HTERT RPE-1 (cell line): Measurements from ENCODE around the gene SP140.
"Not testable (repeated sequence)": the region's sequence is repeated elsewhere in the genome, so short reads cannot be mapped to it uniquely, and the experiment has no call there.

Source experiments
- in situ Hi-C: fragments of 300-500 bp; cut with MboI; formaldehyde crosslinking; loops from 4 replicates; pipeline ENCODE4 v1.14.3; 2020; ENCODE audit warnings: low sequenced_read_pairs

Gene SP140

DNA sequence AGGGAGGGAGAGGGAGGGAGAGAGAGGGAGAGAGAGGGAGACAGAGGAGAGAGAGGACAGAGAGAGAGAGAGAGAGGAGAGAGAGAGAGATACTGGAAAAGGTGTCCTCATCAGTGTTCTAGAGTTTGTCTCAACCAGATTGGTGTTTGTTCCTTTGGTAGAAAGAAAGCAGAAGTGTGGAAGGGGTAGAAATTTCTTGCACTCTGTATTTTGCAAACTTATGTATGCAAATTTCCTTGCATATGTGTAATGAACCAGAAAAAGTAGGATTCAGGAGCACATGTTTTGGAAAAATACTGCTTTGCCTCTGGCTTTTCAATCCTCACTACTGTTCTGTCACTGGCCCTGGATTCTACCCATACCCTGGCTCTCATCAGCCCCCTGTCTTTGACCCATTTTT lies 1.1 kb upstream of the SP140 start:
- in situ Hi-C loops: no loop called here

DNA sequence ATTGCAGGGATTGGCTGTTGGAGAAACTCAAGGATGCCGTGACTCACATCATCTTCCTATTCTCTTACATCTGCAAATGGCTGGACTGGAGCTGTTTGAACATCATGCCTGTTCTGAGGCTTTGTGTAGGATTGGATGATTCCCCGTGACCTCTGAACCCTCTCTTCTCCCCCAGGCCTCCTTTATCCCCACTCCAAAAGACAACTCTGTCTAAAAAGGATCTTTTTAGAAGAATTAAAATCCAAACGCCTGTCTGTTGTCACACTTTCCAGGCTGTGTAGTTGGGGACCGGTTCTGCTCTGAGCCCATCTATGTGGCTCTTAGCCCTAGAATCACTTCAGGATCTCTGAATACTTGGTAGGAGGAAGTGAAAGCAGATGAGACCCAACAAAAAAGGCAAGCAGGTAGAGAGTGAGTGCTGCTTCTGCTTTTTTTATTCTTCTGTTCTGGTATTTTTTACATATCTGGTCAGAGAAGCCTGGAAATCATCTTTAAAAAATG lies 565 bp downstream of the SP140 start:
- in situ Hi-C loops: no loop called here

DNA sequence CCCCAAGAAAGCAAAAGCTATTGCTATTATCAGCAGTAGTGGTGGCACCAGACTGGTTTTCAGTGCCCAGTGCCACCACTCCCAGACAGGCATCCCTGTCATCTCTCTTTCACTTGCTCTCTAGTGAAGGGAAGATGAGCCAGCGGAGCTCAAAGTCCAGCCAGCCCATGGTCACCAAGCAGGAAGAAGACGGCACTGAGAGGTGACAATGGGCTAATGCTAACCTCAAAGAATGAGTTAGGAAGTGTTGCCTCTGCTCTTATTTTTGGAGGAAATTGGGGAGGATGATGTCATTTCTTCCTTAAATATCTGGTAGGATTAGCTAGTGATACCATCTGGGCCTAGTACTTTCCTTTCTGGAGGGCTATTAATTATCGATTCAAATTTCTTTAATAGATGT lies 1.7 kb downstream of the SP140 start:
- in situ Hi-C loops: no loop called here

DNA sequence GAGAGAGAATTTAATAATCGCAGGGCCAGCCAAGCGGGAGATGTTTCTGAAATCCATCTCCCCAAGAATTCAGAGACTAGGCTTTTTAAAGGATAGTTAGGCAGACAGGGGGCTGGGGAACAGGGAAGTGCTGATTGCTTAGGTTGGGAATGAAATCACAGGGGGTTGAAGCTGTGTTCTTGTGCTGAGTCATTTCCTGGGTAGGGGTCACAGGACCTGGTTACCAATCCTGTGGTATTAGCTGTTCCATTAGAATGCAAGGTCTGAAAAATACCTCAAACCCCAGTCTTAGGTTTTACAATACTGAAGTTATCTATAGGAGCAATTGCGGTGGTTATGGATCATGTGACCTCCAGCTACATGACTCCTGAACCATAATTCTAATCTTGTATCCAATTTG lies 4.6 kb downstream of the SP140 start:
- in situ Hi-C loops: no loop called here

DNA sequence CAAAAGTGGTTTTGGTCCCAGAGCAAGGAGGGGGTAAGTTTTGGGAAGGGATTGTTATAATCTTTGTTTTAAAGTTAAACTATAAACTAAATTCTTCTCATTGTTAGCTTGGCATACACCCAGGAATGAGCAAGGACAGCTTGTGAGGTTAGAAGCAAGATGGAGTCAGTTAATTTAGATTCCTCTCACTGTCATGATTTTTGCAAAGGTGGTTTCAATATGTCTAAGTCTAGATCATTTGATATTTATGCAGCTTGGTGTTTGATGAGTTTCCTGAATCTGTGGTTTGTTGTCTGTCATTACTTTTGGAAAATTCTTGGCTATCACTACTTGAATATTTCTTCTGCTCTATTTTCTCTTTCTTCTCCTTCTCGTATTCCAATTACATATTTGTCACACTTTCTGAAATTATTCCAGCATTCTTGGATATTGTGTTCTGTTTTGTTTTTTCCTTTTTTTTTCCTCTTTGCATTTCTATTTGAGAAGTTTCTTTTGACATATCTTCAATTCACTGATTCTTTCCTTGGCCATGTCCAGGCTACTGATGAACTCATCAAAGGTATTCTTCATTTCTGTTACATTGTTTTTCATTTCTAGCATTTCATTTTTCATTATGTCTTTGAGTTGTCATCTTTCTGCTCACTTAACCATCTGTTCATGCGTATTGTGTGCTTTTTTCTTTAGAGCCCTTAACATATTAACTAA lies 5.1 kb downstream of the SP140 start:
- in situ Hi-C loops: no loop called here

DNA sequence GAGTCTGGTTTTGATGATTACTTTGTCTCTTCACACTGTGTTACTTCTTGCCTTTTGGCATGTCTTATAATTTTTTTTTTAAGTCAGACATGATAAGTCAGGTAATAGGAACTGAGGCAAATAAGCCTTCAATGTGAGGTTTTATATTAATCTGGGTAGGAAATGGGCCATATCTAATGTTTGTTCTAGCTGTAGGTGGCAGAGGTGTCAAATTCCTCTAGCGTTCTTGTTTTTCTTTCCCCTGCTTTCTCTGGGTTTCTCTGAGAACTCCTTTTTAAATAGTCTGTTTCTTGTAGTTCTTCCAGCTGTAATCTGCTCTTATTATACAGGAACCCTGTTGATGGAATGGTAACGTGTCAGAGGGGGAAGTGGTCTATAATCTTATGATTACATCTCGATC lies 5.7 kb downstream of the SP140 start:
- in situ Hi-C loops: no loop called here

DNA sequence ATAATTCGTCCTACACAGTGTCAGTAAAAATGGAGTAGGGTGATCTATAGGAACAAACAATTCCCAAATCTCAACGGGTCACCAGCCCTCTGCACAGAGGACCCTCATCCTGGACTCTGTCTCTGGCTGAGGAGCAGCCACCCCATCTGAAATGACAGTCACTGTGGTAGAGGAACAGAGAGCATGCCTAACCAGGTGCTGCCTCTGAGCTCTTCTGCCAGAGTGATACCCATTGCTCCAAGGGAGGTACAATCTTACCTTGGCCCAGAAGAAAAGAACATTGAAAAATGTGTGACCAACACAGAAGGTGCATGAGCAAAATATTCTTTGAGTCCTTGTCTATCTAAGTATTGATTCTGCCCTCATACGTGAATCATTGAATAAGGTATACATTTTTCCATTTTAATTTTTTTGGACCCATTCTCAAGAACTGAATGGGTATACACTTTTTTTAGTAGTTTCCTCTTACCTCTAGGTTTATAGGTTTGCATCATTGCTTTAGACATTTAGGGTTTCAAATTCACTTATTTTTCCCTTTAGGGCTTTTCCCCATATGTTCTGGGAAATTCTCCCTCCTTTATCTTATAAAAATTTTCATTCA lies 8.7 kb downstream of the SP140 start:
- in situ Hi-C loops: no loop called here

DNA sequence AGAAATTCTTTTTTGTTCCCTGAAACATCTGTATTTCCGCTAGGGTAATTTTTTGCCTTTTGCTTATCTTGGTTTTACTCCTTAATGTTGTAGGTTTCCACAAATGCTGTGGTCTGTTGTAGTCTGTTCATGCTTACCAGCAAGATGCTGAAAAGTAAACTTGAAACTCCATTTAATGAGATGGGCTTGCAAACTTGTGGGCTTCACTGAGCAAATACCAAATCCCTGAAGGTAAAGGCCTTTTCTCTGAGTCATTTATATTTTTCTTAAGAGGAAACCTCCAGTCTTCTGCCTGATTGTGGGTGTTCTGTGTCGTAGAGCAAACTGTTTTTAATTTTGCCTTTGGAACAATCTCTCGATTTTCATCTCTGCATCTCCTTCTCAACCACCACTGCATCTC lies 9.3 kb downstream of the SP140 start:
- in situ Hi-C loops: no loop called here

DNA sequence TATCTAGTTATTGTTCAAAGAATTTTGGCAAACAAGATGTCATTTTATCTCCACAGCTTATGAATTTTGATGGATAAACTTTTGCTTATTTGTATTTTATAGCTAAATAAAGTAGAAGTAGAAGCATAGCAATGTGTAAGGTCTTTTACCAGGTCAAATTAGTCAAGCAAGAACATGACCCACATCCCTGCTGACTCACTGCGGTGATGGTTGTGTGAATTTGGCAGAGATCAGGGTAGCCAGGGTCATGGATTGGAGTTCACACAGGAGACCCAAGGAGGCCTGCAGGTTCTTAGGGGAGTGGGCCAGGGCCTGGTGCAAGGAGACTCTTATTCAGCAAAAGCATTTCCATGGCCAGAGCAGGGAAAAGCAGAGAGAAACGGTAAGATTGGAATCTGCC lies 18.7 kb downstream of the SP140 start:
- in situ Hi-C loops: no loop called here

DNA sequence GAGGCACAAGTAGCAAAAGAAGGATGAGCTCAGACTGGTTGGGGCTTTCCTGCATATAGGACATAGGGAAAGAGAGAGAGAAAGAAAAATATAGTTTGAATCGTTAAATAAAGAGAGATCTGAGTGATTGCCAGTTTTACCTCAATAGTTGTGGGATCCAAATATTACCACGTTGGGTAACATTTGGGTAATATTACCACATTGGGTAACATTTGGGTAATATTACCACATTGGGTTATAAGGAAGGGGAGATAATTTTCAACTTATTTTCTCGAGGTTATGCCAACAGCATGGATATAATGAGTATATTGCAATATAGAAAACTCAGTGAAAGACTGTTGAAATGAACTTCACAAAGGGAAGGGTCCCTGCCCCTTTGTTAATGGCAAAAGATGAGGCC lies 20.7 kb downstream of the SP140 start:
- in situ Hi-C loops: no loop called here

DNA sequence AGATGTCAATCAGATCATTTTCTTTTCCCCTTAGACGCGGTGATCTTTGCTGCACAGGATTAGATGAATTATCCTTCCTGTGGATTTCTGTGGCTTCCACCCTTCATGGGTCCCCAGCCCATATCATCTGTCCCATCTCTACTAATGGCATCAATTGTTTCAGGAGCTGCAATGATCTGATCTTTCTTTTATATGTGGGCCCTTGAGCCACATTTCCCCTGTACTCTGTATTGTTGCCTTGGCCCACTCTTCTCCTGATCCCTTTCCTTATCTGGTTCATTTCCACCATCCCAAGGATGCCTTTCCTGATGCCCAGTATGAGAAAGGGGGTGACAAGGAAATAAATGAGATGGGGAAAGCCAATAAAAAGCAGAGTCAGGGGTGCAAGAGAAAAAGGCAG lies 24.7 kb downstream of the SP140 start:
- in situ Hi-C loops: no loop called here

DNA sequence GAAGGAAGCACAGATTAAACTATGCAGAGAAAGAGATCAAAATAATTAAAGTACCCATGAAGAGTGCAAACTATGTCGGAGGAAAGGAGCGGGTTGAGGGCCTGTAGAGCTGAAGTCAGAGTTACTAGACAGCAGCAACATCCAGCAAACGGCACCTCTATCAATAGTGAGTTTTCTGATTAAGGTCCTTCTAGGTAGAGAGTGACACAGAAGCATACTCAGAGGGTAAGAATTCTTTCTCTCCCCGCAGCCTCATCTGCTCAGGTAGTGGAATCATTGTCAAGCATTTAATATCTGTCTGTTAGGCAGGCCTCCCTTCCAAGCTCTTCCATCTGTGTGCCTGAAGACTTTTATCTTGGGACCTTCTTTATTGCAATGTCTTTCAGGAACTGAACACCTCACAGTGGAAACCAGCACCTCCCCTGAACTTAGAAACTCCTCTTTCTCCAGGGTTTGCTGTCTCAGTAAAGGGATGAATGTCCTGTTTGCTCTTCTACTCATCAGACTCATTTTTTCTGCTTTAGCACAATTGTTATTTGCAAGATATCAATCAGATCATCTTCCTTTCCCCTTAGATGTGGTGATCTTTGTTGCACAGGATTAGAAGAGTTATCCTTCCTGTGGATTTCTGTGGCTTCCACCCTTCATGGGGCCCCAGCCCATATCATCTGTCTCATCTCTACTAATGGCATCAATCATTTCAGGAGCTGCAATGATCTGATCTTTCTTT lies 28.8 kb downstream of the SP140 start:
- in situ Hi-C loops: no loop called here

DNA sequence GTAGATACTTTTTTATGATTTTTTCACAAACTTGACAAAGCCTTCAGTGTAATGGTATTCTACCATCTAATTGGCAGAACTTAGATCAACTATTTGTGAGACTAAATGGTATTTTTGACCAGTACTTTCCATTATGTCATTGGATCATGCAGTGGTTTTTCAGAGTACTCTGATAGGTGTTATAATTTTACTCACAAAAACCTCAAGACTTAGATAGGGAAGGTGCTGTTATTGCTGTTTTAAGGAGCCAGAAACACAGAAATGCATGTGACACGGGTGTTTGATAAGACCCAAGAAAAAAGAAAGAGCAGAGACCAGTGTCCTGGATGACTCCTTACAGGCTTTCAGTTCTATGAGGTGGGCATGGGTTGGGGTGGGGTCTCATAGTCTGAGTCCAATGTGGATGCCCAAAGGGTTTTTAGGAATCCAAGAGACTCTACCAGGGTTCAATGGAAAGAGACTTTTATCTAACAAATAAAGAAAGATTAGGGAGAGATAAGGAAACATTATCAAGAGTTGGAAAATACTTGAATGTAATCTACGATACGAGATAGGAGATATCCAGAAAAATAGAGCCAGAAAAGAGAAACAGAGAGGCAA lies 31.3 kb downstream of the SP140 start:
- in situ Hi-C loops: no loop called here

DNA sequence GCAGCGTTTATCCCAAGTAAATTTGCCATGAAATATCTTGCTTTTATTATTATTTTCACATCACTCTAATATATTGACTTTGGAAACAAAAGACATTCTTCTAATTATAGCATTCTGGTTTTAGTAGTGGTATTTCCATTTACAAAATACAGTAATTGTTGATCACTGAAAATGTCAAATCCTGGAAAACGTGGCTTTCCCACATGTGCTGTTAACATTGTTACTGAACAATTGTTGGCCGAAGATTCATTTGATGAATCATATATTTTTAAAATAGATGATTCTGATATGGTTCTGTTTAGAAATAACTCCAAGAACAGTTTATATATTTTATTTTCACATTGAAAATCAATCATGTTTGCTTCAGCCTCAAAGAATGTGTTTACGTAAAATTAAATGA lies 32.9 kb downstream of the SP140 start:
- in situ Hi-C loops: no loop called here

DNA sequence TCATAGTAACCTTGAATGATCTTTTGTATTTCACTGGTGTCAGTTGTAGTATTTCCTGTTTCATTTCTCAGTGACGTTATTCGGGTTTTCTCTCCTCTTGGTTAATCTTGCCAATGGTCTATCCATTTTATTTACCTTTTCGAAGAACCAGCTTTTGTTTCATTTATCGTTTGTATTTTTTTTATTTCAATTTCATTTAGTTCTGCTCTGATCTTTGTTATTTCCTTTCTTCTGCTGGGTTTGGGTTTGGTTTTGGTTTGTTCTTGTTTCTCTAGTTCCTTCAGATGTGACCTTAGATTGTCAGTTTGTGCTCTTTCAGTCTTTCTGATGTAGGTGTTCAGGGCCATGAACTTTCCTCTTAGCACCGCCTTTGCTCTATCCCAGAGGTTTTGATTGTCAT lies 36.7 kb downstream of the SP140 start:
- in situ Hi-C loops: no loop called here

DNA sequence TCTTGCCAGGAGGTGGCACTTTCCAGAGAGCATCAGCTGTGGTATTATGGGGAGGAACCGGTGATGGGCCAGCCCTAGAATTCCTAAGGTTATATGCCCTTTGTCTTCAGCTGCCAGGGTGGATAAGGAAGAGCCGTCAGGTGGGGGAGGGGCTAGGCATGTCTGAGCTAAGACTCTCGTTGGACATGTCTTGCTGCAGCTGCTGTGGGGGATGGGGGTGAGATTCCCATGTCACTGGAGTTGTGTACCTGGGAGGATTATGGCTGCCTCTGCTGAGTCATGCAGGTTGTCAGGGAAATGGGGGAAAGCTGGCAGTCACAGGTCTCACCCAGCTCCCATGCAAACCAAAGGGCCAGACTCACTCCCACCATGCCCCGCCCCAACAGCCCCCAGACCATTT lies 39.4 kb downstream of the SP140 start:
- in situ Hi-C loops: not testable (repeated sequence)

DNA sequence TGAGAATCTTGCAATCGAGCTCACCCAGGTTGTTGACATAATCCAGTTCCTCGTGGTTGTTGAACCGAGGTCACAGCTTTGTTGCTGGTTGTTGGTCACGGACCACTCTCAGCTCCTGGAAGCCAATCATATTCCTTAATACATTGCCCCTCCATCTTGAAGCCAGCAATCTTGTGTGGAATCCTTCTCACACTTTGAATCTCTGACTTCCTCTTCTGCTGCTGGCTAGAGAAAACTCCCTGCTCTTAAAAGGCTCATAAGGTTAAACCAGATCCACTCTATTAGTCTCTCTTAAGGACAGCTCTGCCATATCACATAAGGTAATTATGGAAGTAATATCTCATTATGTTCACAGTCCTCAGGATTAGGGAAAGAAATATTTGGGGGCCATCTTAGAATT lies 41.1 kb downstream of the SP140 start:
- in situ Hi-C loops: no loop called here

DNA sequence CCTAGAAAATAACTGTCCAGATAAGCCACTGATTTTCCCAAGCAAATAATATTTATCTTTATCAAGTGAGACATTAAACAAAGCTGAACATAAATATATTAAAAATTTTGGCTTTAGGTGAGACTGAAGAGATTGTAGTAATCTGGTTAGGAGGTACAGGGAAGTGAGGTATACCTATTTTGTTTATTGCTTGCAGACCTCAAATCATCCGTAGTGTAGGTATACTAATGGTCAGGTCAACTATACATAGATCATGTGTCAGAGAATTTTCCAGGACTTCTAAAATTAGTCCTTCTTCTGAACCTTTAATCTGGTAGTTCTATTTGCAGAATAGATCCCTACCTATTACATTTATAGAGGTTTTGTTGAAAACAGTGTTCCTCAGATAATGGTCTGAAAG lies 41.5 kb downstream of the SP140 start:
- in situ Hi-C loops: no loop called here

DNA sequence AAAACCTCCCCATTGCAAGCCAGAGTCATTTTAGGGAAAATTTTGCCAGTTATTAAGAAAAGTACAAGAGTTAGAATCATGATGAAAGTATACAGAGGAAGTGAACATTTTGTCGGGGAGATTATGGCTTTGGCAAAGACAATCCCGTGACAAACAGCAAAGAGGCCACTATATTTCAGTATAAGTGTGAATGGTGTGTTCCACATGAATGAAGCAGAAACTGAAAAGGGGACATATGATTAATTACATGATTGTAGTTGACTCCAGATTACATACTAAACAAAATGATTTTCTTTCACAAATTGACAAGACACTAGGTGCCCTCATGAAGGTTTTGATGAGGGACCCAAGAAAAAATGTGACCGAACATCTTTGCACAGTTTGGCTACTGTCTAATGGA lies 42.0 kb downstream of the SP140 start:
- in situ Hi-C loops: no loop called here

DNA sequence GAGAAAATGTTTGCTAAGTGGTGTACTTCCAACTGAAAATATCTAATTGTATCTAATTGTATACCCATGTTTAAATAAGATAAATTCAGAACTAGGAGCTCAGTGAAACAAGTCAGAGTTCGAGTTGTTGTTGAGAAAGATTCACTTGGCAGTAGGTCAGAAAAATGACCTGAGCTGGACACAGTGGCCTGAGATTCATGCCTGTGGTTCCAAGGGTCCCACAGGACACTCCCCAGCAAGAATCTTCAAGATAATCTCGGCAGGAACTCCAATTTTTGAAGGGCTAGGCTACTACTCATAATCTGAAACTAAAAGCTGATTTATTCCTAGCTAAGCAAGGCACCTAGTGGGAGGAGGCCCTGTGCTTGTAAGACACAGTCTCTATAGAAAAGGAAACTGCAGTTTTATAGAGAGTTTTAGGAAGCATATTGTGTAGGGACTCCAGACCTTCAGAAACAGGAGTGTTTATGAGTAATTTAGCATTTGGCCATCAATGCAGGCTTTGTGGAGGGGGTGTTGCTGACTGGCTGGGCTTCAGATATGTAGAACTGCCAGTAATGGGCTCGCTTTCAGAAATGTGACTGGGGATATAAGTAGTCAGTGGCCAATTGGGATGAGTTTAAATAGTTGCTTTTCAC lies 43.2 kb downstream of the SP140 start:
- in situ Hi-C loops: no loop called here

DNA sequence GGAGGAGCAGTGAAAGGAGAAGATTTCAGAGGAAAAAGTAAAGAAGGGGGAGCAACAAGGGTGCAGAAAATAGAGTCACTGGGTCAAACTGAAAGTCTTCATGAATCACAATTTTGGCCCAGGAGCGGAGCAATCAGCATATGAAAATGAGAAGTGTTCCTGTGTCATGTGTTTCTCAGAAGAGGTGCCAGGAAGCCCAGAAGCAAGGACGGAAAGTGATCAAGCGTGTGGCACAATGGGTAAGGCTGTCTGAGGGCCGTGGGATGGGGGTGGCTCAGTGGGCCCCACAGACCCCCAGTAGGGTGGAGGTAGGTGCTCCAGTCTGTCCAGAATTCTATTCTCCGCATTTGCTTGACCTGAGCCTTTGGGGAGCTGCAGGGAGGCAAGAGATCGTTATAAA lies 44.2 kb downstream of the SP140 start:
- in situ Hi-C loops: no loop called here
